BJ (cell line): ENCODE results near the gene SUSD4. TPM values are rescaled to one million over a fixed set of nuclear protein-coding genes. Genes with fewer than 3 reads are reported as not detected.

Source experiments
- CTCF ChIA-PET: fragments of 350-600 bp; formaldehyde crosslinking; extraction: SDS; loops from one replicate; lab custom pipeline; 2021; ENCODE audit warnings: antibody characterized with exemption, inconsistent platforms; lab: Yijun Ruan, JAX
- POLR2A ChIA-PET: fragments of 300-600 bp; sonication (Branson Sonifier 250); formaldehyde crosslinking; extraction: SDS; loops from one replicate; lab custom pipeline; 2021; ENCODE audit warnings: antibody characterized with exemption; lab: Charles Lee
- DNase-seq: peaks from one replicate; pipeline ENCODE4 v3.0.0-alpha.2; 2011; ENCODE audit warnings: low read depth
- H3K27me3 ChIP-seq: 2 replicates; pipeline ENCODE4 v1.6.0; 2011; ENCODE audit warnings: low read length; ENCODE audit not compliant: control insufficient read depth, insufficient read depth
- H3K36me3 ChIP-seq: 2 replicates; pipeline ENCODE4 v1.5.1; 2011; ENCODE audit warnings: low read length; ENCODE audit not compliant: control insufficient read depth, insufficient read depth
- H3K4me3 ChIP-seq: 2 replicates; pipeline ENCODE4 v1.5.1; 2011; ENCODE audit warnings: low read depth, mild to moderate bottlenecking, control low read depth, low read length
- polyA plus RNA-seq: library from polyadenylated mRNA; depleted of rRNA; stranded (reverse); fragments of >200 nt; gene quantifications from 2 replicates; pipeline ENCODE4 v1.2.3, GENCODE V29; 2011
- TF ChIP-seq, protein P1 (sequence below): IDR thresholded peaks from 2 replicates; pipeline ENCODE4 v1.5.1; 2011; ENCODE audit warnings: low read depth, mild to moderate bottlenecking, control low read depth, inconsistent platforms, low read length, moderate library complexity; ENCODE audit not compliant: insufficient read depth

Gene SUSD4
- polyA plus RNA-seq, 1 experiment: 0.32 TPM

DNA sequence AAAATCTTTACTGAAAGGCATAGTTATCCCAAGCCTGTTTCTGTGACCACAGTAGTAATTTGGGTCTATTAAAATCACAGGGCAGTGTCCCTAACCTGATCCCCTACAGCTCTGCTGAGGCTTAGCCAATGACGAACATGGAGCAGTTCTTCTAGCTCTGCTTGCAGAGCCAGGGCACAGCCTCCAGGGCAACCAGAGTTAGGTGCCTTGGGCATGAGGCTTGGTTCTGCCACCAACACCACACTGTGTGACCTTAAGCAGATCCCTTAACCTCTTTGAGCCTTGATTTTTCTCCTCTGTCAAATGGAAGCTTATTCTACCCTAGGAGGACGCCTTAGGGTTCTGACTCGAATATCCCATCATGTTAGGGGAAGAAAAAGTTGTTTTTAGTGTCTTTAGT lies 134.2 kb downstream of the SUSD4 start:
- TF ChIP-seq, protein P1, sequence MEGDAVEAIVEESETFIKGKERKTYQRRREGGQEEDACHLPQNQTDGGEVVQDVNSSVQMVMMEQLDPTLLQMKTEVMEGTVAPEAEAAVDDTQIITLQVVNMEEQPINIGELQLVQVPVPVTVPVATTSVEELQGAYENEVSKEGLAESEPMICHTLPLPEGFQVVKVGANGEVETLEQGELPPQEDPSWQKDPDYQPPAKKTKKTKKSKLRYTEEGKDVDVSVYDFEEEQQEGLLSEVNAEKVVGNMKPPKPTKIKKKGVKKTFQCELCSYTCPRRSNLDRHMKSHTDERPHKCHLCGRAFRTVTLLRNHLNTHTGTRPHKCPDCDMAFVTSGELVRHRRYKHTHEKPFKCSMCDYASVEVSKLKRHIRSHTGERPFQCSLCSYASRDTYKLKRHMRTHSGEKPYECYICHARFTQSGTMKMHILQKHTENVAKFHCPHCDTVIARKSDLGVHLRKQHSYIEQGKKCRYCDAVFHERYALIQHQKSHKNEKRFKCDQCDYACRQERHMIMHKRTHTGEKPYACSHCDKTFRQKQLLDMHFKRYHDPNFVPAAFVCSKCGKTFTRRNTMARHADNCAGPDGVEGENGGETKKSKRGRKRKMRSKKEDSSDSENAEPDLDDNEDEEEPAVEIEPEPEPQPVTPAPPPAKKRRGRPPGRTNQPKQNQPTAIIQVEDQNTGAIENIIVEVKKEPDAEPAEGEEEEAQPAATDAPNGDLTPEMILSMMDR: no peak
- POLR2A ChIA-PET: interaction anchor here (0.7 kb wide), 1 partner anchor 49 kb away, joined by 3 read pairs; no protein-coding TSS in a partner anchor
- Histone ChIP-seq H3K36me3 (no peaks in the 10 kb centered on the region), H3K4me3 (no peak overlapping the region), H3K27me3 (no peaks in the 10 kb centered on the region; the same call in 1 of the 2 replicates)
- no peak for DNase-seq
- CTCF ChIA-PET: interaction anchor here (1.0 kb wide), 1 partner anchor 96 kb away, joined by 5 read pairs; no protein-coding TSS in a partner anchor

DNA sequence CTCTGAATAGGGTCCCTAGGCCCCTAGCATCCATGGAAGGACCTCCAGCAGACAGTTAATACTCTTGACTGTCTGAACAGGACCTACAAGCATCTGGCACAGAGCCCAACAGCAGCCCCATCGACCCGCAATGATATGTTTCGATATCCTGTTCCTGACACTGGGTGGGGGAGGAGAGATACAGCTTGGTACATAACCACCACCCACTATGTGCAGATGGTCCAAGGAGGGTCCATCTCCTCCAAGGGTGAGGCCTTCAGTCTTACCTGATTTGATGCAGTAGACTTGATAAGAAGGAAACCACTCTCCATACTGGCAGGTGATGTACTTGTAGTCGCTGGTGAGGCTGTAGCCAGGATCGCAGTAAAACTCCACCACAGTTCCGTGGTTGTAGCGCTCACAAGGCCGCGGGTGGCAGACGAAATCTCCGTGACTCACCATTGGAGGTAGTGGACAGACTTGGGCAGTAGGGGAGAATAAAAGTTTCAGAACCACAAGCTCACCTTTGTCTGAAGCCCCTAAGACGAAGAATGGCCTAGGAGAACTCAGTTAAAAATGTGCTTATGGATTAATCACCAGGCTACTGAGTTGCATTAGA lies 134.9 kb downstream of the SUSD4 start:
- POLR2A ChIA-PET: no interaction called here
- TF ChIP-seq, protein P1: no peak
- CTCF ChIA-PET: interaction anchor here (1.0 kb wide), 1 partner anchor 96 kb away, joined by 5 read pairs; no protein-coding TSS in a partner anchor
- no peaks in the 10 kb centered on the region for H3K36me3 ChIP-seq
- no peak for DNase-seq
- H3K27me3 ChIP-seq: no peaks in the 10 kb centered on the region; the same call in 1 of the 2 replicates
- no peak overlapping the region for H3K4me3 ChIP-seq

DNA sequence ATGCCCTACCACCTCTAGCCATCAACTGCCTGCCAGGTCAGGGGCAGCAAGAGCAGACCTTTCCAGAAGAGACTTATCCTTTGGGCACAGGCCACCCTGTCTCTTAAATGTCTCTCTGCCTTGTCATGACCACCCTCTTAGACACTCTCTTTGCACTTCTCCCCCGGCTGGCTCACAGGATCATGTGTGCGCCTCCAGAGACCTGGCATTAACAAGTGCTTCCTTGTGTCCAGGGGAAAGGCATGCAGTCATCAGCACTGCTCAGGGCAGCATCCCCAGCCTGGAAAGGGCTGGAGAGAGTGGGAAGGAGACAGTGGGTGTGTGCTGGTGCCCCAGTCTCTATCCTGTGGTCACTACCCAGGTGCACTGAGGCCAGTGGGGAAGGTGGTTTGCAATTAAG lies 135.8 kb downstream of the SUSD4 start:
- TF ChIP-seq, protein P1: no peak
- no peaks in the 10 kb centered on the region for H3K36me3 ChIP-seq
- H3K4me3 ChIP-seq: no peak overlapping the region
- no peak for DNase-seq
- no peaks in the 10 kb centered on the region; the same call in 1 of the 2 replicates for H3K27me3 ChIP-seq
- POLR2A ChIA-PET: no interaction called here
- CTCF ChIA-PET: no interaction called here

DNA sequence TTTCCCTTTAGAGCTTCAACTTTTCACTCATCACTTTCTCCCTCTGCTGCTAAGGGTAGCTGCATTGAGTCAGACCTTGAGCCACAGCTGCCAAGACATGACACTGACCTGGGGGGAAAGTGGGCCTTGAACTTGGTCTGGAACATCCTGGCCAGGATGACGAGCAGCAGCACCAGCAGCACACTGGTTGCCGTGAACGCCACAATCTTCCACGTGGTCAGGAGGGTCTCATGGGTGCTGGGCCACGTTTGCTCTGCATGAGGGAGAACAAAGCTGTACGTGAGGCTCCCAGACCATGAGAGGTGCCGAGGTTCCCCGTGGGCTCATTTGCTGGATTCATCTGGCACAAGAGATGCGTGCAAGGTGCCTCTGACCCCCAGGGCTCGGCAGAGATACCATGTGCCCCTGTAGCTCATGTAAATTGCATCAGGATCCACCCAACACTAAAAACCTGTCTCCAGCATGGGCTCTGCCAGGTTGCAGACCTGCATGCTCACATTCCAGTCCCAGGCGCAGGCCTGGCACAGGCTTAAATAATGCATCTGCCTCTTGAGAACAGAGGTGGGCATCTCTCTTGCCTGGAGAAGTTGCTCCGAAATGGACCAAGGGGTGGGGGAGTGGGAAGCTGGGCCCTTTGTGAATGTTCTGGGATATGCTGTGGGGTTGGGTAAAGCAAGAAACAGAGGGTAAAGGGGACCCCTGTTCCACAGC lies 136.3 kb downstream of the SUSD4 start:
- no peak for DNase-seq
- TF ChIP-seq, protein P1: no peak
- CTCF ChIA-PET: no interaction called here
- Histone ChIP-seq H3K4me3 (no peak overlapping the region), H3K27me3 (no peaks in the 10 kb centered on the region; the same call in 1 of the 2 replicates), H3K36me3 (no peaks in the 10 kb centered on the region)
- POLR2A ChIA-PET: no interaction called here

DNA sequence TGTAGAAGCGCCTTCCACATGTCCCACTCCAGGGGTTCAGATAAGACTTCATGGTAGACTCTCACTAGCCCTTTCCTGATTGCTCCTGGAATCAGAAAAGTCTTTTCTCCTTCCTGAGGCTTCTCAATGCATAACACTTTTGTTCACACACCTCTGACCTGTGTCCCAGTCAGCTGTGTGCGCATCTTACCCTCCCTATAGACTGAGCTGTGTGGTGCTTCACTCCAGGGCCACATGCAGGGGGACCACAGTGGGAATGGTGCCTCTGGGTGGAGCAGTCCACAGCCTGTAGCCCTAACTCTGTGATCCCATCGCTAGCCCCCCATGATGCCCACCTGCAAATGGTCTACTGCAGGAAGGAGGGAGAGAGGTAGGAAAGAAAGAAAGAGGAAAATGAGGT lies 136.9 kb downstream of the SUSD4 start:
- CTCF ChIA-PET: no interaction called here
- Histone ChIP-seq H3K27me3 (no peaks in the 10 kb centered on the region; the same call in 1 of the 2 replicates), H3K4me3 (no peak overlapping the region), H3K36me3 (no peaks in the 10 kb centered on the region)
- POLR2A ChIA-PET: no interaction called here
- TF ChIP-seq, protein P1: no peak
- no peak for DNase-seq
